WERI-Rb-1 (cell line): ENCODE results near the gene WRAP73.

Experiments used
- DNase-seq: peaks from one replicate; pipeline ENCODE4 v3.0.0-alpha.2; 2020
- H3K27ac ChIP-seq: fragments of 250-450 bp; sonication (Bioruptor Pico); 2 replicates; pipeline ENCODE4 v1.5.1; 2020; ENCODE audit warnings: mild to moderate bottlenecking, moderate library complexity
- H3K27me3 ChIP-seq: fragments of 250-450 bp; sonication (Bioruptor Pico); 2 replicates; pipeline ENCODE4 v1.5.1; 2021; ENCODE audit warnings: mild to moderate bottlenecking, low read depth, moderate library complexity; ENCODE audit not compliant: insufficient read depth, severe bottlenecking
- H3K36me3 ChIP-seq: fragments of 250-450 bp; sonication (Bioruptor Pico); 2 replicates; pipeline ENCODE4 v1.5.1; 2020; ENCODE audit warnings: mild to moderate bottlenecking, moderate library complexity
- H3K4me3 ChIP-seq: 2 replicates; pipeline ENCODE4 v1.5.1; 2011; ENCODE audit warnings: low read depth, mild to moderate bottlenecking, control low read depth, low read length
- H3K9me3 ChIP-seq: fragments of 250-450 bp; sonication (Bioruptor Pico); 2 replicates; pipeline ENCODE4 v1.5.1; 2021; ENCODE audit warnings: mild to moderate bottlenecking, moderate library complexity; ENCODE audit not compliant: severe bottlenecking
- TF ChIP-seq, protein P1 (sequence below): IDR thresholded peaks from 2 replicates; pipeline ENCODE4 v1.5.1; 2011; ENCODE audit warnings: low read depth, mild to moderate bottlenecking, control low read depth, inconsistent platforms, low read length

Gene WRAP73

DNA sequence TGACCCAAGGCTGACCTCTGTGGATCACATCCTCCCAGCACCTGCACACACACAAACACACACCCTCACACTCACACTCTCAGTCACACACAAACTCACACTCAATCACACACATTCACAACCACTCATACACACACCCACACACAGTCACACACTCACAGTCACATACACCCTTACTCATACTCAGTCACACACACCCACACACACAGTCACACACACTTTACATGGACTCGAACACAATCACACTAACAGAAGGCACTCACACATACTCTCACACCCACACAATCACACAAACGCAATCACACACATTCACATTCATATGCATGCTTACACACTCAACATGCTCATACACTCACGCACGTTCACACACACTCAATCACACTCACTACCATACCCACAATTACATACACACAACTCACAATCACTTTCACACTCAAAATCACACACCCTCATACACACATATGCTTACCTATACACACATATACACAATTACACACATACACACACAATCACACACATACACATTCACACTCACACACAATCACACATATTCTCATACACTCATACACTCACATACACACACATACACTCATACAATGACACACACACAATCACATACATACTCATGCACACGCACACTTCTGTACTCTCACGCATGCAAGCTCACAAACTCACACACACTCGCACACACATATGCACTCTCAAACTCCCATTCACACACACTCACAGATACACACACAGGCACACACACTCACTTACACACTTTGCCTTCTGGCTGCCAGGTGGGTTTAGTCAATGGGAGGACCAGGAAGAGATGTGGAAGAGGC, 44.7 kb downstream of the WRAP73 start:
- no peak for DNase-seq
- Histone ChIP-seq H3K27ac (no peak overlapping the region), H3K9me3 (peaks cover 6% of the 10 kb centered on the region), H3K27me3 (no peaks in the 10 kb centered on the region), H3K4me3 (no peak overlapping the region), H3K36me3 (no peaks in the 10 kb centered on the region)
- TF ChIP-seq, protein P1, sequence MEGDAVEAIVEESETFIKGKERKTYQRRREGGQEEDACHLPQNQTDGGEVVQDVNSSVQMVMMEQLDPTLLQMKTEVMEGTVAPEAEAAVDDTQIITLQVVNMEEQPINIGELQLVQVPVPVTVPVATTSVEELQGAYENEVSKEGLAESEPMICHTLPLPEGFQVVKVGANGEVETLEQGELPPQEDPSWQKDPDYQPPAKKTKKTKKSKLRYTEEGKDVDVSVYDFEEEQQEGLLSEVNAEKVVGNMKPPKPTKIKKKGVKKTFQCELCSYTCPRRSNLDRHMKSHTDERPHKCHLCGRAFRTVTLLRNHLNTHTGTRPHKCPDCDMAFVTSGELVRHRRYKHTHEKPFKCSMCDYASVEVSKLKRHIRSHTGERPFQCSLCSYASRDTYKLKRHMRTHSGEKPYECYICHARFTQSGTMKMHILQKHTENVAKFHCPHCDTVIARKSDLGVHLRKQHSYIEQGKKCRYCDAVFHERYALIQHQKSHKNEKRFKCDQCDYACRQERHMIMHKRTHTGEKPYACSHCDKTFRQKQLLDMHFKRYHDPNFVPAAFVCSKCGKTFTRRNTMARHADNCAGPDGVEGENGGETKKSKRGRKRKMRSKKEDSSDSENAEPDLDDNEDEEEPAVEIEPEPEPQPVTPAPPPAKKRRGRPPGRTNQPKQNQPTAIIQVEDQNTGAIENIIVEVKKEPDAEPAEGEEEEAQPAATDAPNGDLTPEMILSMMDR, result no peak

DNA sequence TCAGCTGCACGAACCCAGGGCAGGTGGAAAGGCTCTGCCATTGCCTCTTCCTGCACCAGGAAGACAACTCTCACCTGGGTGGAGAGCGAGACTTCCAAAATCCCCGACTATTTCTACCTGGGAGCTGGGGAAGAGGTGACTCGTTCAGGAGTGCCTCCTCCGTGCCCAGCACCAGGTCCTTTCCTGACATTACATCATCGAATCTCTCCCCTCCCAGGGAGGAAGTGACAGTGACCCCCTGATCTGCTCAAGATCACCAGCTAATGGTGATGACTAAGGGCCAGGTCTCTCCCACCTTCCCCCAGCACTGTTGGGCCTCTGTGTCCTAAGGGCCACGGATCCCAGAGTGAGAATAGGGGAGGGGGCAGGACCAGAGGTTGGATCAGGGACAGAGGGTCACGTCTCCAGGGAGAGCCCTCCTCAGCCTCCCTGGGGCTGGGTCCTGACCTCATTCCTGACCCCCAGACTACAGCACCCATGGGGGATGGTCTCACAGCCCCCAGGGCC, 45.4 kb downstream of the WRAP73 start:
- Histone ChIP-seq H3K4me3 (no peak overlapping the region), H3K27me3 (no peaks in the 10 kb centered on the region), H3K27ac (no peak overlapping the region), H3K9me3 (peaks cover 6% of the 10 kb centered on the region), H3K36me3 (no peaks in the 10 kb centered on the region)
- no peak for DNase-seq
- TF ChIP-seq, protein P1, result no peak

DNA sequence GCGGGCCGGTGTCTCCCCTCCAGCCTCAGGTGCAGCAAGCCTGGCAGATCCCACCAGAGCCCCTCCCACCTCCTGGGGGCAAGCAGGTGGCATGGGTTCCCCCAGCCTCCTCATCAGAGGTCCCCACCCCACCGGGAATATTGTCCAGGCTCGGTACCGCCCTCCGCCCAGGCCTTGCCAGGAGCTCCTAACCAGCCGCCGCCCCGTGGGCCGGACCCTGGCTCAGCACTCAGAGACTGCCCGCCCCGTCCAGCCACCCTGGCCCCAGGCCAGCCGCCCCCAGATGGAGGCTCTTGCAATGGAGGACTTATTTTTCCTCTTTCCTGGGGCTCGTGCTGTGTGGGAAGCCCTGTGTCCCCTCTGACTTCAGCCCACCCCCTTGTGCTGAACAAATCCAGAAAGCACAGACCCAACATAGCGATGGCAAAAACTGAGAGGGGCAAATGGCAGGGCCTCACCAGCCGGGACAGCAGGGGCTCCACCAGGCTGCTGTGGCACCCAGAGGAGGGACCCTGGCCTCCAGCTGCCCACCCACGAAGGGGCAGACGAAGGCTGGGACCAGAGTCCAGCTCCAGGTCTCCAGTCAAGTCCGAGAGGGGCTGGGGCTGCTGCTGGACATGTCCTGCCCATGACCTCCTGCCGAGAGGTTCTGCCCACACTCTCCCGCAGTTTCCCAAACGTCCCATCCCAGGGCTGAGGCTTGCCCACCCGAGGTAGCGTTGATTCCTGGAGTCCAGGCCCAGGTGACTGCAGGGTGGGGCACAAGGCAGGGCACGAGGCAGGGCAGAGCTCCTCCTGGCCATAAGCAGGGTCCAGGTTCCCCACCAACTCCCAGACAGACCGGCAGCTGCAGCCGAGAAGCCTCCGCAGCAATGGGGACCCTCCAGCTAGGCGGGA, 46.1 kb downstream of the WRAP73 start:
- no peak for DNase-seq
- no peaks in the 10 kb centered on the region for H3K36me3 ChIP-seq
- TF ChIP-seq, protein P1, result no peak
- H3K4me3 ChIP-seq, result no peak overlapping the region
- no peak overlapping the region for H3K27ac ChIP-seq
- H3K27me3 ChIP-seq, result no peaks in the 10 kb centered on the region
- peaks cover 6% of the 10 kb centered on the region for H3K9me3 ChIP-seq

DNA sequence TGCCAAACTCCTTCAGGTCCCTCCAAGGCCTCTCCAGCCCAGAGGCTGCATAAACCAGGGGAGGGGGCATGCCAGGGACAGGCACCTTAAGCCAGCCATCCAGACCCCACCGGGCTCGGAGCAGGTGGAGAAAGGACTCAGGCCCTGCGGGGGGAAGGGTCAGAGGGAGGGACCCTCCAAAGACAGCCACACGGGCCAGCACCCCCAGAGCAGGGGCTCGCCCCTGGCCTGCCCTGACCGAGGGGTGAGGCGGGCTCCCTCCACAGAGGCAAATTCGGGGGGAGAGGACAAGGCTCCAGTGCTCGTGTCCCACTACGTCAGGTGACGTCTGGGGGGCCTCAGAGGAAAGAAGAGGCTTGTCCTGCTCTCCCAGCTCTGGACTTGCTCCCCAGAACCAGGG, 46.7 kb downstream of the WRAP73 start:
- Histone ChIP-seq H3K4me3 (no peak overlapping the region), H3K9me3 (peaks cover 6% of the 10 kb centered on the region), H3K27me3 (no peaks in the 10 kb centered on the region), H3K36me3 (no peaks in the 10 kb centered on the region), H3K27ac (no peak overlapping the region)
- no peak for DNase-seq
- TF ChIP-seq, protein P1, result no peak

DNA sequence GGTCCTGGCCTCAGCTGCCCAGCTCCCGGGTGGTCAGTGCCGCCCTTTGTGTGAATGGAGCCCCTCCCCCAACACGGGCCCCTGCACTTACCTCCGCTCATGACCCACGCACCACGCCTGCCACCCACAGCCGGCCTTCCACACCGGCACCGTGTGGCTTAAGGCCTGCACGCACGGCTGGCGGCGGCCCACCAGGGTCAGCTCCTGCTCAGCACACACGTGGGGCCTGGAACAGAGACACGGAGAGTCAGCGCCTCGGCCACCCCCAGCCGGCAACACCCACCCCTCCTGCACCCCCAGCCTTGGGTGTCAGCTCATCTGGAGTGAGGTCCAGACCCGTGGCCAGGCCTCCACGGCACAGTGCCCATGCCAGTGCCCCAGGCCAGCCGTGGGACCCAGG, 47.5 kb downstream of the WRAP73 start:
- no peak for DNase-seq
- TF ChIP-seq, protein P1, result no peak
- Histone ChIP-seq H3K4me3 (no peak overlapping the region), H3K9me3 (peaks cover 6% of the 10 kb centered on the region), H3K27me3 (no peaks in the 10 kb centered on the region), H3K27ac (no peak overlapping the region), H3K36me3 (no peaks in the 10 kb centered on the region)
